OCI-LY1 (cell line): ENCODE results near the gene HIF1AN.

ENCODE experiments used
- H2AFZ ChIP-seq: fragments of 200-600 bp; sonication (generic), shearing (Covaris generic); 2 replicates; pipeline ENCODE4 v1.6.0; 2014; ENCODE audit warnings: antibody characterized with exemption, mild to moderate bottlenecking, low read length
- H3F3A ChIP-seq: fragments of 200-600 bp; sonication (generic), shearing (Covaris generic); 2 replicates; pipeline ENCODE4 v1.6.0; 2014; ENCODE audit warnings: mild to moderate bottlenecking, antibody characterized with exemption, low read length, moderate library complexity; ENCODE audit not compliant: insufficient read depth
- H3K27ac ChIP-seq: fragments of 200-600 bp; sonication (generic); 2 replicates; pipeline ENCODE4 v1.5.1; 2014; ENCODE audit warnings: low read length, mixed run types, mild to moderate bottlenecking, low read depth; ENCODE audit not compliant: poor library complexity, severe bottlenecking
- H3K27me3 ChIP-seq: fragments of 200-600 bp; sonication (generic); 2 replicates; pipeline ENCODE4 v1.6.0; 2014; ENCODE audit warnings: antibody characterized with exemption, mild to moderate bottlenecking, low read length, moderate library complexity; ENCODE audit not compliant: insufficient read depth
- H3K36me3 ChIP-seq: fragments of 200-600 bp; sonication (generic); 2 replicates; pipeline ENCODE4 v1.6.1; 2014; ENCODE audit warnings: mild to moderate bottlenecking, antibody characterized with exemption, low read length, moderate library complexity, mixed read lengths; ENCODE audit not compliant: insufficient read depth
- H3K4me1 ChIP-seq: fragments of 200-600 bp; sonication (generic); 2 replicates; pipeline ENCODE4 v1.5.1; 2014; ENCODE audit warnings: mild to moderate bottlenecking, low read length, moderate library complexity; ENCODE audit not compliant: insufficient read depth, severe bottlenecking
- H3K4me2 ChIP-seq: fragments of 200-600 bp; sonication (generic), shearing (Covaris generic); 2 replicates; pipeline ENCODE4 v1.6.1; 2014; ENCODE audit warnings: low read length
- H3K4me3 ChIP-seq: fragments of 200-600 bp; sonication (generic); 2 replicates; pipeline ENCODE4 v1.5.1; 2014; ENCODE audit warnings: low read length, low read depth, mild to moderate bottlenecking, mixed read lengths; ENCODE audit not compliant: poor library complexity, severe bottlenecking
- H3K79me2 ChIP-seq: fragments of 200-600 bp; shearing (Covaris generic); 2 replicates; pipeline ENCODE4 v1.6.1; 2016; ENCODE audit warnings: mixed run types, low read length, mixed read lengths; ENCODE audit not compliant: insufficient read depth
- H3K9ac ChIP-seq: fragments of 200-600 bp; sonication (generic), shearing (Covaris generic); 2 replicates; pipeline ENCODE4 v1.6.1; 2014; ENCODE audit warnings: mild to moderate bottlenecking, low read length, mixed read lengths
- H3K9me2 ChIP-seq: fragments of 200-600 bp; sonication (generic), shearing (Covaris generic); 2 replicates; pipeline ENCODE4 v1.6.1; 2014; ENCODE audit warnings: low read depth, mild to moderate bottlenecking, low read length, mixed read lengths
- H3K9me3 ChIP-seq: fragments of 200-600 bp; shearing (Covaris generic); 2 replicates; pipeline ENCODE4 v1.6.1; 2014; ENCODE audit warnings: low read length, mixed read lengths
- H4K20me1 ChIP-seq: fragments of 200-600 bp; sonication (generic), shearing (Covaris generic); 2 replicates; pipeline ENCODE4 v1.6.0; 2016; ENCODE audit warnings: mild to moderate bottlenecking, low read length; ENCODE audit not compliant: insufficient read depth
- CTCF ChIP-seq: fragments of 200-600 bp; sonication (generic), shearing (Covaris generic); IDR thresholded peaks from 2 replicates; pipeline ENCODE4 v1.5.1; 2017; ENCODE audit warnings: mild to moderate bottlenecking, antibody characterized with exemption, low read length, moderate library complexity, mixed read lengths
- EZH2 ChIP-seq: fragments of 200-600 bp; sonication (generic), shearing (Covaris generic); IDR thresholded peaks from 2 replicates; pipeline ENCODE4 v1.8.0; 2017; ENCODE audit warnings: borderline replicate concordance, mixed run types, mild to moderate bottlenecking, antibody characterized with exemption, low read length, moderate library complexity, mixed read lengths

HIF1AN gene

DNA sequence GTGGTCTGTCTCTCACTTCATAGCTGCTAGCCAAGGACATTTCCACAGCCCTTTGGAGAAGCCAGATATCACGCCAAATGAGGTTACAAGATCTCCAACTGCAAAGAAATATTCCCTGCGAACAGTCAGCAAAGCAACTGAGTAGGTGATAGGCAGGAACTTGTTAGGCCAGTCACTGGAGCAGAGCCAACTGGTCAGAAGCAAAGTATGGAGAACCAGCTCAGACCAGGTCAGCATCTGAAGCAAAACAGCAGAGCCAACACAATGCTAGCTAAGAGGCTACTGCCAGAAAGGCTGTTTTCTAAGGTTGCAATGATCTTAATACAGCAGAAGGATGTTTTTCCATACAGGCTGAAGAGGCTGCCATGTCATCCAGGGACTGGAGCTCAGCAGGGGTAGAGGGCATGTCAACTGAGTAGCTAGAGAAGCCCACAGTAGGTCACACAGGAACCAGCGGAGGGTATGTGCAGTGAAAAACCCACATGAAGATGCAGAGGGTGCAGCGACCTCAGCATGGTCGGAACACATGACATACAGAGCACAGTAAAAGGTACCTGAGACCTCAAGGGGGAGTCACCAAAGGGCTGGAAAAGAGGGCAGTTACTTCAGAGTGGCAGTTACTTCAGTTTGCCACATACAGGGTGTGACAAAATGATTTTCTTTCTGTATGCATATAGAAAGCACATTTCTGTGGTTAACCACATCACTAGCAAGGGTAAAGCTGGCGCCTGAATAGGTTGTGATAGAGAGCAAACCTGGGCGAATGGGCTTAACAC, 25.0 kb upstream of the HIF1AN start:
- Histone ChIP-seq H3K9me3 (no peaks in the 10 kb centered on the region), H3K9me2 (no peaks in the 10 kb centered on the region), H3K4me3 (no peak overlapping the region), H3K4me2 (no peak overlapping the region), H3K4me1 (peaks cover 13% of the 10 kb centered on the region), H3K79me2 (no peaks in the 10 kb centered on the region), H3F3A (no peaks in the 10 kb centered on the region), H3K27ac (peak overlapping the region; percentile 17), H2AFZ (no peak overlapping the region), H4K20me1 (no peaks in the 10 kb centered on the region), H3K36me3 (no peaks in the 10 kb centered on the region), H3K9ac (no peak overlapping the region), H3K27me3 (no peaks in the 10 kb centered on the region)
- no peak for TF ChIP-seq CTCF
- no peak for TF ChIP-seq EZH2

DNA sequence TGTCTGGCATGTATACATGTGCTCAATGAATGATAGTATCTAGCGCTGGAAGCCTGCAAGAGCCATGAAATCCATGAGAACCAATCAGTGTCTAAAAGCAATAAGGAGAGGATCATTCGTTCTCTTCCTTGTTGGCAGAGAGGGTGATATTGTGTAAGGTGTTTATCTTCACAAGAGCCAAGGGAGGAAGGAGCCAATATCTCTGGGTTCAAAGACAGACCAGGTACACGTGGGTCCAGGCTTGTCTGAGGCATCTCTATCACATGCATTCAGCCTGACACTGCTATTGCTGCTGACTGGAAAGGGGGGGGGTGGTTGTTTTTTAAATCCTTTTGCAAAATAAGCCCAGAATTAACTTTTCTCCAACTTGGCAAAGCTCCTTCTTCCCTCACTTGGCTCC, 20.1 kb upstream of the HIF1AN start:
- Histone ChIP-seq H3K79me2 (no peaks in the 10 kb centered on the region), H4K20me1 (no peaks in the 10 kb centered on the region), H3K4me3 (no peak overlapping the region), H3K36me3 (no peaks in the 10 kb centered on the region), H3K9ac (no peak overlapping the region), H3K9me3 (no peaks in the 10 kb centered on the region), H3K27ac (no peak overlapping the region), H3K4me2 (no peak overlapping the region), H3F3A (no peaks in the 10 kb centered on the region), H3K27me3 (no peaks in the 10 kb centered on the region), H3K4me1 (peaks cover 11% of the 10 kb centered on the region), H3K9me2 (no peaks in the 10 kb centered on the region), H2AFZ (no peak overlapping the region)
- TF ChIP-seq EZH2, result no peak
- no peak for TF ChIP-seq CTCF

DNA sequence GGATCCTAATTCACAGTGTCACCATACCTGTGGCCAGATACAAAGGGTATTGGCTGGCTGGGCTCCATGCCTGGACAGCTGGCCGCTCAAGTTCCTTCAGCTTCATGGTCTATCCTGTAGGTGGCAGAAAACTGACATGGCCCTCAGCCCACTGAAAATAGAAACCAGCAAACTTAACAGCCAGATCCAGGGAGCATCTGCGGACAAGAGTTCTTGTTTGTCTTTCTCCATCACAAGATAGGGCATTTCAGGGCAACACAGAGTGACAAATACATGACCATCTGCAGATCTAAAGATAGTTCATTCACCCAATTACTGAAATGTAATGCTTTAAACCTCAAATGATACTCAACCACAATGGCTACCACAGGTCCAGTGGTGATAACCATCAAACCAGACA, 18.9 kb upstream of the HIF1AN start:
- no peak overlapping the region for H3K9ac ChIP-seq

More for the DNA sequence above, 18.9 kb upstream of the HIF1AN start:
- Histone ChIP-seq H3K27ac (no peak overlapping the region), H3K4me2 (no peak overlapping the region), H3K9me3 (no peaks in the 10 kb centered on the region), H3K9me2 (no peaks in the 10 kb centered on the region), H3K27me3 (no peaks in the 10 kb centered on the region), H2AFZ (no peak overlapping the region), H3K36me3 (no peaks in the 10 kb centered on the region), H4K20me1 (no peaks in the 10 kb centered on the region), H3F3A (no peaks in the 10 kb centered on the region), H3K79me2 (no peaks in the 10 kb centered on the region), H3K4me1 (no peaks in the 10 kb centered on the region), H3K4me3 (no peak overlapping the region)
- TF ChIP-seq EZH2 (no peak), CTCF (no peak; the same call in 1 of the 2 replicates)
